ENCODE results near the gene RGCC. TPM values are rescaled to one million over a fixed set of nuclear protein-coding genes. Genes with fewer than 3 reads are reported as not detected.
"Not testable (repeated sequence)": the region's sequence is repeated elsewhere in the genome, so short reads cannot be mapped to it uniquely, and the experiment has no call there.

Gene RGCC
- 10 to 100 TPM; 58.0 to 62.4 TPM for total RNA-seq

GRCh38 chr13:41456768-41457588 lies at the start of gene RGCC:
TSS of gene RGCC (plus strand) at chr13:41457550. CDS start at chr13:41457708, 158 bp downstream.
- Mint-ChIP-seq H3K27ac (peak within 1 kb of the TSS; percentile 82), H3K9me3 (no peaks in the 10 kb centered on the region), H3K4me1 (peaks cover 38% of the 10 kb centered on the region), H3K36me3 (ENCODE audit: low read depth) (peaks cover 30% of the 10 kb centered on the region), H3K4me3 (peak within 1 kb of the TSS; percentile 86), H3K27me3 (peaks cover 20% of the 10 kb centered on the region)
- POLR2A ChIA-PET = interaction anchor here (0.9 to 2.4 kb wide), 5 partner anchors 10 to 814 kb away, joined by 3 to 11 read pairs (median 6); partner anchors contain the start of gene AKAP11
- peak; percentile 84 for DNase-seq
- CTCF ChIA-PET = interaction anchor here (2.2 to 3.8 kb wide), 3 partner anchors 55 to 196 kb away, joined by 7 to 26 read pairs (median 24); no protein-coding TSS in a partner anchor

- CTCF ChIA-PET = no interaction called here
- POLR2A ChIA-PET = no interaction called here
These were observed 49.2 kb upstream of the RGCC start for GRCh38 chr13:41408121-41408520.

GRCh38 chr13:41408746-41409145 lies 48.6 kb upstream of the RGCC start:
- Mint-ChIP-seq H3K4me3 (no peak overlapping the region), H3K4me1 (no peaks in the 10 kb centered on the region), H3K27me3 (no peaks in the 10 kb centered on the region), H3K36me3 (ENCODE audit: low read depth) (no peaks in the 10 kb centered on the region), H3K9me3 (no peaks in the 10 kb centered on the region), H3K27ac (no peak overlapping the region)
- ChIA-PET POLR2A (no interaction called here), CTCF (no interaction called here)
- DNase-seq = no peak

More at GRCh38 chr13:41408121-41408520, 49.2 kb upstream of the RGCC start:
- Mint-ChIP-seq H3K9me3 (no peaks in the 10 kb centered on the region), H3K4me3 (no peak overlapping the region), H3K36me3 (ENCODE audit: low read depth) (no peaks in the 10 kb centered on the region), H3K4me1 (no peaks in the 10 kb centered on the region), H3K27me3 (no peaks in the 10 kb centered on the region), H3K27ac (no peak overlapping the region)
- DNase-seq = no peak

GRCh38 chr13:41409611-41410010 lies 47.7 kb upstream of the RGCC start:
- no peaks in the 10 kb centered on the region for H3K27me3 Mint-ChIP-seq
- ChIA-PET CTCF (no interaction called here), POLR2A (no interaction called here)
- H3K4me1 Mint-ChIP-seq = no peaks in the 10 kb centered on the region
- H3K27ac Mint-ChIP-seq = no peak overlapping the region
- DNase-seq = no peak
- no peaks in the 10 kb centered on the region for H3K36me3 Mint-ChIP-seq (ENCODE audit: low read depth)
- H3K9me3 Mint-ChIP-seq = no peaks in the 10 kb centered on the region
- no peak overlapping the region for H3K4me3 Mint-ChIP-seq

GRCh38 chr13:41411060-41411459 lies 46.3 kb upstream of the RGCC start:
- no peaks in the 10 kb centered on the region for H3K4me1 Mint-ChIP-seq
- DNase-seq = no peak
- no peak overlapping the region for H3K27ac Mint-ChIP-seq
- no peaks in the 10 kb centered on the region for H3K9me3 Mint-ChIP-seq
- H3K4me3 Mint-ChIP-seq = no peak overlapping the region
- no peaks in the 10 kb centered on the region for H3K36me3 Mint-ChIP-seq (ENCODE audit: low read depth)
- POLR2A ChIA-PET = no interaction called here
- H3K27me3 Mint-ChIP-seq = no peaks in the 10 kb centered on the region
- CTCF ChIA-PET = interaction anchor here (1.0 to 1.6 kb wide), 2 partner anchors 9 to 242 kb away, joined by 4 read pairs; no protein-coding TSS in a partner anchor

GRCh38 chr13:41411522-41411921 lies 45.8 kb upstream of the RGCC start:
- CTCF ChIA-PET = interaction anchor here (1.0 to 1.6 kb wide), 4 partner anchors 9 to 702 kb away, joined by 4 read pairs; no protein-coding TSS in a partner anchor
- peak; percentile 25 for DNase-seq
- no peak overlapping the region for H3K27ac Mint-ChIP-seq
- no peaks in the 10 kb centered on the region for H3K9me3 Mint-ChIP-seq
- no peaks in the 10 kb centered on the region for H3K36me3 Mint-ChIP-seq (ENCODE audit: low read depth)
- H3K4me1 Mint-ChIP-seq = no peaks in the 10 kb centered on the region
- H3K27me3 Mint-ChIP-seq = no peaks in the 10 kb centered on the region
- no peak overlapping the region for H3K4me3 Mint-ChIP-seq
- POLR2A ChIA-PET = no interaction called here

- POLR2A ChIA-PET = no interaction called here
These were observed 43.5 kb upstream of the RGCC start for GRCh38 chr13:41413872-41414271.

GRCh38 chr13:41416276-41416675 lies 41.1 kb upstream of the RGCC start:
- Mint-ChIP-seq H3K4me3 (no peak overlapping the region), H3K27me3 (no peaks in the 10 kb centered on the region), H3K27ac (no peak overlapping the region), H3K4me1 (no peaks in the 10 kb centered on the region), H3K9me3 (no peaks in the 10 kb centered on the region), H3K36me3 (ENCODE audit: low read depth) (no peaks in the 10 kb centered on the region)
- CTCF ChIA-PET = no interaction called here
- POLR2A ChIA-PET = no interaction called here
- no peak for DNase-seq

More at GRCh38 chr13:41413872-41414271, 43.5 kb upstream of the RGCC start:
- CTCF ChIA-PET = no interaction called here
- Mint-ChIP-seq H3K4me3 (no peak overlapping the region), H3K27me3 (no peaks in the 10 kb centered on the region), H3K36me3 (ENCODE audit: low read depth) (no peaks in the 10 kb centered on the region), H3K27ac (no peak overlapping the region), H3K4me1 (no peaks in the 10 kb centered on the region), H3K9me3 (no peaks in the 10 kb centered on the region)
- no peak for DNase-seq

GRCh38 chr13:41418027-41418426 lies 39.3 kb upstream of the RGCC start:
- Mint-ChIP-seq H3K4me1 (no peaks in the 10 kb centered on the region), H3K27ac (no peak overlapping the region), H3K4me3 (no peak overlapping the region), H3K36me3 (ENCODE audit: low read depth) (no peaks in the 10 kb centered on the region), H3K9me3 (no peaks in the 10 kb centered on the region), H3K27me3 (no peaks in the 10 kb centered on the region)
- no peak for DNase-seq
- POLR2A ChIA-PET = interaction anchor here (0.6 kb wide), 1 partner anchor 84 kb away, joined by 3 read pairs; no protein-coding TSS in a partner anchor
- CTCF ChIA-PET = no interaction called here

- no peak for DNase-seq
- ChIA-PET CTCF (no interaction called here), POLR2A (no interaction called here)
- H3K4me3 Mint-ChIP-seq = no peak overlapping the region
- H3K9me3 Mint-ChIP-seq = no peaks in the 10 kb centered on the region
- H3K4me1 Mint-ChIP-seq = no peaks in the 10 kb centered on the region
- H3K36me3 Mint-ChIP-seq (ENCODE audit: low read depth) = no peaks in the 10 kb centered on the region
- no peak overlapping the region for H3K27ac Mint-ChIP-seq
- no peaks in the 10 kb centered on the region for H3K27me3 Mint-ChIP-seq
These were observed 38.6 kb upstream of the RGCC start for GRCh38 chr13:41418731-41419130.

GRCh38 chr13:41419206-41419605 lies 38.1 kb upstream of the RGCC start:
- H3K27me3 Mint-ChIP-seq = no peaks in the 10 kb centered on the region
- no peaks in the 10 kb centered on the region for H3K36me3 Mint-ChIP-seq (ENCODE audit: low read depth)
- no peak overlapping the region for H3K27ac Mint-ChIP-seq
- H3K4me3 Mint-ChIP-seq = no peak overlapping the region
- ChIA-PET POLR2A (no interaction called here), CTCF (no interaction called here)
- H3K9me3 Mint-ChIP-seq = no peaks in the 10 kb centered on the region
- H3K4me1 Mint-ChIP-seq = no peaks in the 10 kb centered on the region
- DNase-seq = no peak

GRCh38 chr13:41420146-41420545 lies 37.2 kb upstream of the RGCC start:
- H3K9me3 Mint-ChIP-seq = no peaks in the 10 kb centered on the region
- no peaks in the 10 kb centered on the region for H3K36me3 Mint-ChIP-seq (ENCODE audit: low read depth)
- DNase-seq = no peak
- ChIA-PET POLR2A (no interaction called here), CTCF (no interaction called here)
- no peak overlapping the region for H3K27ac Mint-ChIP-seq
- H3K4me1 Mint-ChIP-seq = no peaks in the 10 kb centered on the region
- no peak overlapping the region for H3K4me3 Mint-ChIP-seq
- no peaks in the 10 kb centered on the region for H3K27me3 Mint-ChIP-seq

- H3K4me3 Mint-ChIP-seq; CTCF ChIA-PET; H3K4me1 Mint-ChIP-seq; DNase-seq; POLR2A ChIA-PET; H3K27ac Mint-ChIP-seq; H3K27me3 Mint-ChIP-seq; H3K36me3 Mint-ChIP-seq (ENCODE audit: low read depth); H3K9me3 Mint-ChIP-seq: not testable (repeated sequence)
These were observed 36.0 kb upstream of the RGCC start for GRCh38 chr13:41421330-41421729.

GRCh38 chr13:41421983-41422382 lies 35.4 kb upstream of the RGCC start:
- H3K9me3 Mint-ChIP-seq; POLR2A ChIA-PET; H3K4me3 Mint-ChIP-seq; H3K27ac Mint-ChIP-seq; H3K36me3 Mint-ChIP-seq (ENCODE audit: low read depth); H3K4me1 Mint-ChIP-seq; CTCF ChIA-PET; DNase-seq; H3K27me3 Mint-ChIP-seq: not testable (repeated sequence)
